Measurements from ENCODE around the gene SEL1L.

Gene SEL1L

GRCh38 chr14:81504864-81505263 lies 28.8 kb downstream of the SEL1L start:
- DNase-seq (ENCODE audit: low read depth) = no peak
- H3K4me3 ChIP-seq (ENCODE audit: low read length) = no peak overlapping the region
- TF ChIP-seq, protein P1, sequence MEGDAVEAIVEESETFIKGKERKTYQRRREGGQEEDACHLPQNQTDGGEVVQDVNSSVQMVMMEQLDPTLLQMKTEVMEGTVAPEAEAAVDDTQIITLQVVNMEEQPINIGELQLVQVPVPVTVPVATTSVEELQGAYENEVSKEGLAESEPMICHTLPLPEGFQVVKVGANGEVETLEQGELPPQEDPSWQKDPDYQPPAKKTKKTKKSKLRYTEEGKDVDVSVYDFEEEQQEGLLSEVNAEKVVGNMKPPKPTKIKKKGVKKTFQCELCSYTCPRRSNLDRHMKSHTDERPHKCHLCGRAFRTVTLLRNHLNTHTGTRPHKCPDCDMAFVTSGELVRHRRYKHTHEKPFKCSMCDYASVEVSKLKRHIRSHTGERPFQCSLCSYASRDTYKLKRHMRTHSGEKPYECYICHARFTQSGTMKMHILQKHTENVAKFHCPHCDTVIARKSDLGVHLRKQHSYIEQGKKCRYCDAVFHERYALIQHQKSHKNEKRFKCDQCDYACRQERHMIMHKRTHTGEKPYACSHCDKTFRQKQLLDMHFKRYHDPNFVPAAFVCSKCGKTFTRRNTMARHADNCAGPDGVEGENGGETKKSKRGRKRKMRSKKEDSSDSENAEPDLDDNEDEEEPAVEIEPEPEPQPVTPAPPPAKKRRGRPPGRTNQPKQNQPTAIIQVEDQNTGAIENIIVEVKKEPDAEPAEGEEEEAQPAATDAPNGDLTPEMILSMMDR (conservative IDR thresholded peaks at IDR 0.05; ENCODE audit: low read depth, low read length) = no peak

GRCh38 chr14:81485781-81486180 lies 47.9 kb downstream of the SEL1L start:
- DNase-seq (ENCODE audit: low read depth) = no peak
- H3K4me3 ChIP-seq (ENCODE audit: low read length) = no peak overlapping the region
- TF ChIP-seq, protein P1 (conservative IDR thresholded peaks at IDR 0.05; ENCODE audit: low read depth, low read length) = no peak

DNA sequence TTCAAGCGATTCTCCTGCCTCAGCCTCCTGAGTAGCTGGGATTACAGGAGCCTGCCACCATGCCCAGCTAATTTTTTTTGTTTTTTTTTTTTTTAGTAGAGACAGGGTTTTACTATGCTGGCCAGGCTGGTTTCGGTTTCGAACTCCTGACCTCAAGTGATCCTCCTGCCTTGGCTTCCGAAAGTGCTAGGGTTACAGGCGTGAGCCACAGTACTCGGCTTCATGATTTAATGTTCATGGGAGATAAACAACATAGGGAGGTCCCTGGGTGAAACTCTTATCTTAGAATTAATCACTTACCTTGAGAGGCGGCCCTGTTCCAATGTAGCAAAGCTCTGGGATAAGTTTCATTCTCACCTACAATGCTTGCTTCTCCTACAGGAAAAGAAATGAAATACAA lies 48.3 kb downstream of the SEL1L start:
- TF ChIP-seq, protein P1 (conservative IDR thresholded peaks at IDR 0.05; ENCODE audit: low read depth, low read length) = no peak

DNA sequence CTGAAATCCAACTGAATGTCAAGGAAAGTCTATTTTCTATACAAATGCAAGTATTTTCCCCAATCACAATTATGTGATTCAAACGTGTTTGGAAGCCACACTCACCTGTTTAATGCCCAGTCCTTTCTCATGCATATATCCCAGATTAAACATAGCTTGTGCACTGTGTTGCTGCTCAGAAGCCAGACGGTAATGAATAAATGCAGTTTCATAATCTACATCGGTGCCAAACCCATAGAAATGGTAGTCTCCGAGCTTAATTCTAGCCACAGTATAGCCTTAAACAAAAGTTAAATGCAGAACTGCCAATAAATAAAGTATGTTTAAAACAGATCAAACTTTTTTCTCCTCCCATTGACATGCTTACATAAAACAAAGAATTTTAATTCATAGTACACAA lies 49.5 kb downstream of the SEL1L start:
- no peak for DNase-seq (ENCODE audit: low read depth)
- TF ChIP-seq, protein P1 (conservative IDR thresholded peaks at IDR 0.05; ENCODE audit: low read depth, low read length) = no peak
- H3K4me3 ChIP-seq (ENCODE audit: low read length) = no peak overlapping the region

More for the DNA sequence above, 48.3 kb downstream of the SEL1L start:
- no peak overlapping the region for H3K4me3 ChIP-seq (ENCODE audit: low read length)
- DNase-seq (ENCODE audit: low read depth) = no peak

DNA sequence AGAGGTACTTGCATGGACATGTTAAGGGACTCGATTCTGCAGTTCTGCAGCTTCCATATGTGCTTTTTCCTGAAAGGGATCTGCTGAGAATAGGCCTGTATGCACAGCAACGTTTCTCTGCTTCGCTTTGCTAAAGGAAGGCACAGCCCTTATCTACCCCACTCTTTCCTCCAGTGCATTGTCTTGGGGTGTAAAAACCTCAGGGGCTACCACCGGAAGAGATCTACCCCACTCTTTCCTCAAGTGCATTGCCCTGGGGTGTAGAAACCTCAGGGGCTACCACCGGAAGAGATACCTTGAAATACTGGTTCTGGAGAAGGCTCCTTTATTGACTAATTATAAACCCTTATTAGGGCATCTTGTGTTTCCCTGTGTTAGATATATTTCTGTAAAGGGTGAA lies 52.9 kb downstream of the SEL1L start:
- no peak for DNase-seq (ENCODE audit: low read depth)
- no peak overlapping the region for H3K4me3 ChIP-seq (ENCODE audit: low read length)

DNA sequence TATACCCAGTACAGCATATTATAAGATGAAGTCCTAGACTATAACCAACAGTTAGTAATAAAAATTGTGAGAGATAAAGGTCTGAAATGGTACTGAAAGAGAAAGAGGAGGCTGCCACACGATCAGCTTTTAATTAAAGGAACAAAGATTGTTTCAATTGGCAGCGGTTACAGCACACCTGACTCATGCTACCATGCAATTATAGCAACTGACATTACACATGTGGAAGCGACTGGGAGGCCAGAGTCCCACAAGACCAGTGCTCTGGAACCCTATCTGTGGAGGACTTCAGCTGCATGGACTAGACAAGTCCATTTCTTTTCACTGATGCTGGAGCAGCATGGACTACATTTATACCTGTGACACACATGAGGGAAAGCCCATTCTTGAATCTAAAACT lies 55.2 kb downstream of the SEL1L start:
- no peak overlapping the region for H3K4me3 ChIP-seq (ENCODE audit: low read length)
- TF ChIP-seq, protein P1 (conservative IDR thresholded peaks at IDR 0.05; ENCODE audit: low read depth, low read length) = no peak
- DNase-seq (ENCODE audit: low read depth) = no peak

More for the DNA sequence above, 52.9 kb downstream of the SEL1L start:
- TF ChIP-seq, protein P1 (conservative IDR thresholded peaks at IDR 0.05; ENCODE audit: low read depth, low read length) = no peak

DNA sequence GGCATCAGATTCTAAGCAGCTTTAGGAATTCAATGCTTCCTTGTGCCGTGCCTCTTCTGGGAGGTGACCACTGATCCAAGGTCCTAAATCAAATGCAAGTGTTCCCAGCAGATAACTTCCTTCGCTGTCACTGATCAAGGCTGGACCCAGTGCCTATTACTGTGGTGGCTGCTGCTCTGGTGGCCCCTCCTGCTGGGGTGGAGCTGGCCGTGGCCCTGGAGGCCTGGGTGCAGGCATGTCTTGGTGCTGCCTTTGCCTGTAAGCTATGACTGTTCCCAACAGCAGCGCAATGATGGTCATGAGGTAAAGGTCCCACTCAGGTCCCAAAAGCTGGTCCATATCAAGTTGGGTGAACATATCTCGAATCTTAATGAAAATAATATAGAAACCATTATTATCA lies 56.8 kb downstream of the SEL1L start:
- H3K4me3 ChIP-seq (ENCODE audit: low read length) = no peak overlapping the region
- TF ChIP-seq, protein P1 (conservative IDR thresholded peaks at IDR 0.05; ENCODE audit: low read depth, low read length) = no peak
- DNase-seq (ENCODE audit: low read depth) = no peak
